ENCODE data around the gene EGFR. TPM values are rescaled to one million over a fixed set of nuclear protein-coding genes. Genes with fewer than 3 reads are reported as not detected.

Gene EGFR
- polyA plus RNA-seq, 1 donor from 2014 or later = 0.22 TPM

- no peak overlapping the region for H3K4me2 ChIP-seq (ENCODE audit: low read length)
- H3K9me3 ChIP-seq (ENCODE audit: low read length) = no peaks in the 10 kb centered on the region
- no peaks in the 10 kb centered on the region for H4K20me1 ChIP-seq (ENCODE audit: insufficient read depth)
- no peaks in the 10 kb centered on the region for H3F3A ChIP-seq (ENCODE audit: insufficient read depth, low read length, poor library complexity, severe bottlenecking)
- no peak overlapping the region for H3K9ac ChIP-seq (ENCODE audit: low read length)
- no peaks in the 10 kb centered on the region for H3K9me2 ChIP-seq (ENCODE audit: insufficient read depth, low read length)
- no peaks in the 10 kb centered on the region for H3K36me3 ChIP-seq (ENCODE audit: insufficient read depth, low read length)
- H2AFZ ChIP-seq (ENCODE audit: low read depth, low read length) = no peak overlapping the region
- no peak overlapping the region for H3K27ac ChIP-seq (ENCODE audit: low read length)
- H3K4me3 ChIP-seq (ENCODE audit: low read length) = no peak overlapping the region
- TF ChIP-seq EZH2 (IDR thresholded peaks at IDR 0.05; ENCODE audit: borderline replicate concordance, insufficient read depth, low read length, poor library complexity, severe bottlenecking) (no peak), SMC3 (conservative IDR thresholded peaks at IDR 0.05; ENCODE audit: poor library complexity) (no peak), RAD21 (conservative IDR thresholded peaks at IDR 0.05) (no peak), POLR2AphosphoS5 (IDR thresholded peaks at IDR 0.05) (no peak), EP300 (conservative IDR thresholded peaks at IDR 0.05; ENCODE audit: poor library complexity, severe bottlenecking) (no peak), MXI1 (conservative IDR thresholded peaks at IDR 0.05; ENCODE audit: poor library complexity, severe bottlenecking) (no peak), TAF1 (IDR thresholded peaks at IDR 0.05; ENCODE audit: low read depth) (no peak)
- TF ChIP-seq, protein P1, sequence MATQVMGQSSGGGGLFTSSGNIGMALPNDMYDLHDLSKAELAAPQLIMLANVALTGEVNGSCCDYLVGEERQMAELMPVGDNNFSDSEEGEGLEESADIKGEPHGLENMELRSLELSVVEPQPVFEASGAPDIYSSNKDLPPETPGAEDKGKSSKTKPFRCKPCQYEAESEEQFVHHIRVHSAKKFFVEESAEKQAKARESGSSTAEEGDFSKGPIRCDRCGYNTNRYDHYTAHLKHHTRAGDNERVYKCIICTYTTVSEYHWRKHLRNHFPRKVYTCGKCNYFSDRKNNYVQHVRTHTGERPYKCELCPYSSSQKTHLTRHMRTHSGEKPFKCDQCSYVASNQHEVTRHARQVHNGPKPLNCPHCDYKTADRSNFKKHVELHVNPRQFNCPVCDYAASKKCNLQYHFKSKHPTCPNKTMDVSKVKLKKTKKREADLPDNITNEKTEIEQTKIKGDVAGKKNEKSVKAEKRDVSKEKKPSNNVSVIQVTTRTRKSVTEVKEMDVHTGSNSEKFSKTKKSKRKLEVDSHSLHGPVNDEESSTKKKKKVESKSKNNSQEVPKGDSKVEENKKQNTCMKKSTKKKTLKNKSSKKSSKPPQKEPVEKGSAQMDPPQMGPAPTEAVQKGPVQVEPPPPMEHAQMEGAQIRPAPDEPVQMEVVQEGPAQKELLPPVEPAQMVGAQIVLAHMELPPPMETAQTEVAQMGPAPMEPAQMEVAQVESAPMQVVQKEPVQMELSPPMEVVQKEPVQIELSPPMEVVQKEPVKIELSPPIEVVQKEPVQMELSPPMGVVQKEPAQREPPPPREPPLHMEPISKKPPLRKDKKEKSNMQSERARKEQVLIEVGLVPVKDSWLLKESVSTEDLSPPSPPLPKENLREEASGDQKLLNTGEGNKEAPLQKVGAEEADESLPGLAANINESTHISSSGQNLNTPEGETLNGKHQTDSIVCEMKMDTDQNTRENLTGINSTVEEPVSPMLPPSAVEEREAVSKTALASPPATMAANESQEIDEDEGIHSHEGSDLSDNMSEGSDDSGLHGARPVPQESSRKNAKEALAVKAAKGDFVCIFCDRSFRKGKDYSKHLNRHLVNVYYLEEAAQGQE (IDR thresholded peaks at IDR 0.05; ENCODE audit: borderline replicate concordance) = no peak
- TF ChIP-seq, protein P2, sequence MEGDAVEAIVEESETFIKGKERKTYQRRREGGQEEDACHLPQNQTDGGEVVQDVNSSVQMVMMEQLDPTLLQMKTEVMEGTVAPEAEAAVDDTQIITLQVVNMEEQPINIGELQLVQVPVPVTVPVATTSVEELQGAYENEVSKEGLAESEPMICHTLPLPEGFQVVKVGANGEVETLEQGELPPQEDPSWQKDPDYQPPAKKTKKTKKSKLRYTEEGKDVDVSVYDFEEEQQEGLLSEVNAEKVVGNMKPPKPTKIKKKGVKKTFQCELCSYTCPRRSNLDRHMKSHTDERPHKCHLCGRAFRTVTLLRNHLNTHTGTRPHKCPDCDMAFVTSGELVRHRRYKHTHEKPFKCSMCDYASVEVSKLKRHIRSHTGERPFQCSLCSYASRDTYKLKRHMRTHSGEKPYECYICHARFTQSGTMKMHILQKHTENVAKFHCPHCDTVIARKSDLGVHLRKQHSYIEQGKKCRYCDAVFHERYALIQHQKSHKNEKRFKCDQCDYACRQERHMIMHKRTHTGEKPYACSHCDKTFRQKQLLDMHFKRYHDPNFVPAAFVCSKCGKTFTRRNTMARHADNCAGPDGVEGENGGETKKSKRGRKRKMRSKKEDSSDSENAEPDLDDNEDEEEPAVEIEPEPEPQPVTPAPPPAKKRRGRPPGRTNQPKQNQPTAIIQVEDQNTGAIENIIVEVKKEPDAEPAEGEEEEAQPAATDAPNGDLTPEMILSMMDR (IDR thresholded peaks at IDR 0.05; ENCODE audit: poor library complexity, severe bottlenecking) = no peak
- H3K27me3 ChIP-seq (ENCODE audit: insufficient read depth, low read depth, low read length) = no peaks in the 10 kb centered on the region
- H3K79me2 ChIP-seq (replicated peaks; ENCODE audit: insufficient read depth, low read length) = no peaks in the 10 kb centered on the region
Measured at GRCh38 chr7:55053651-55054571, 35.1 kb downstream of the EGFR start.

GRCh38 chr7:55054758-55055157, 35.9 kb downstream of the EGFR start:
- Histone ChIP-seq H3K27ac (ENCODE audit: low read length) (no peak overlapping the region), H3F3A (ENCODE audit: insufficient read depth, low read length, poor library complexity, severe bottlenecking) (no peaks in the 10 kb centered on the region), H3K79me2 (replicated peaks; ENCODE audit: insufficient read depth, low read length) (no peaks in the 10 kb centered on the region), H3K9me2 (ENCODE audit: insufficient read depth, low read length) (no peaks in the 10 kb centered on the region), H3K36me3 (ENCODE audit: insufficient read depth, low read length) (no peaks in the 10 kb centered on the region), H3K4me2 (ENCODE audit: low read length) (no peak overlapping the region), H3K27me3 (ENCODE audit: insufficient read depth, low read depth, low read length) (no peaks in the 10 kb centered on the region), H4K20me1 (ENCODE audit: insufficient read depth) (no peaks in the 10 kb centered on the region), H2AFZ (ENCODE audit: low read depth, low read length) (no peak overlapping the region), H3K9me3 (ENCODE audit: low read length) (no peaks in the 10 kb centered on the region), H3K9ac (ENCODE audit: low read length) (no peak overlapping the region), H3K4me3 (ENCODE audit: low read length) (no peak overlapping the region)
- no peak for TF ChIP-seq TAF1 (IDR thresholded peaks at IDR 0.05; ENCODE audit: low read depth)
- TF ChIP-seq MXI1 (conservative IDR thresholded peaks at IDR 0.05; ENCODE audit: poor library complexity, severe bottlenecking) = no peak
- TF ChIP-seq POLR2AphosphoS5 (IDR thresholded peaks at IDR 0.05) = no peak
- TF ChIP-seq EP300 (conservative IDR thresholded peaks at IDR 0.05; ENCODE audit: poor library complexity, severe bottlenecking) = no peak
- no peak for TF ChIP-seq RAD21 (conservative IDR thresholded peaks at IDR 0.05)
- no peak for TF ChIP-seq EZH2 (IDR thresholded peaks at IDR 0.05; ENCODE audit: borderline replicate concordance, insufficient read depth, low read length, poor library complexity, severe bottlenecking)
- TF ChIP-seq, protein P1 (IDR thresholded peaks at IDR 0.05; ENCODE audit: borderline replicate concordance) = no peak

All from neural cell (in vitro differentiated cells).